ENCODE results near the gene CD33.

Gene CD33

GRCh38 chr19:51194527-51195315, 30.2 kb upstream of the CD33 start:
- H3K9me3 Mint-ChIP-seq: no peaks in the 10 kb centered on the region
- TF ChIP-seq CTCF (IDR thresholded peaks at IDR 0.05; ENCODE audit: unreplicated experiment in 3 of 3): no peak
- no peak overlapping the region for H3K27ac Mint-ChIP-seq
- no peak overlapping the region for H3K4me3 Mint-ChIP-seq
- H3K27me3 Mint-ChIP-seq (ENCODE audit: low read depth): peaks cover 26% of the 10 kb centered on the region
- no peaks in the 10 kb centered on the region for H3K4me1 Mint-ChIP-seq
- no peaks in the 10 kb centered on the region for H3K36me3 Mint-ChIP-seq (ENCODE audit: low read depth)

GRCh38 chr19:51195316-51195586, 29.6 kb upstream of the CD33 start:
- H3K4me1 Mint-ChIP-seq: no peaks in the 10 kb centered on the region
- no peaks in the 10 kb centered on the region for H3K36me3 Mint-ChIP-seq (ENCODE audit: low read depth)
- TF ChIP-seq CTCF (IDR thresholded peaks at IDR 0.05; ENCODE audit: unreplicated experiment in 3 of 3): no peak
- no peaks in the 10 kb centered on the region for H3K9me3 Mint-ChIP-seq
- no peak overlapping the region for H3K27ac Mint-ChIP-seq
- no peak overlapping the region for H3K4me3 Mint-ChIP-seq
- H3K27me3 Mint-ChIP-seq (ENCODE audit: low read depth): peaks cover 28% of the 10 kb centered on the region

GRCh38 chr19:51195616-51196015, 29.3 kb upstream of the CD33 start:
- H3K36me3 Mint-ChIP-seq (ENCODE audit: low read depth): no peaks in the 10 kb centered on the region
- H3K27me3 Mint-ChIP-seq (ENCODE audit: low read depth): peaks cover 26% of the 10 kb centered on the region
- no peaks in the 10 kb centered on the region for H3K4me1 Mint-ChIP-seq
- peaks cover 2% of the 10 kb centered on the region for H3K9me3 Mint-ChIP-seq
- TF ChIP-seq CTCF (IDR thresholded peaks at IDR 0.05; ENCODE audit: unreplicated experiment in 3 of 3): no peak
- no peak overlapping the region for H3K27ac Mint-ChIP-seq
- no peak overlapping the region for H3K4me3 Mint-ChIP-seq

- Mint-ChIP-seq H3K27me3 (ENCODE audit: low read depth) (peaks cover 22% of the 10 kb centered on the region), H3K27ac (no peak overlapping the region), H3K9me3 (peaks cover 4% of the 10 kb centered on the region), H3K4me3 (no peak overlapping the region), H3K4me1 (no peaks in the 10 kb centered on the region), H3K36me3 (ENCODE audit: low read depth) (no peaks in the 10 kb centered on the region)
- TF ChIP-seq CTCF (IDR thresholded peaks at IDR 0.05; ENCODE audit: unreplicated experiment in 3 of 3): no peak
These were observed 28.7 kb upstream of the CD33 start for GRCh38 chr19:51196181-51196580.

GRCh38 chr19:51198641-51199040, 26.2 kb upstream of the CD33 start:
- peaks cover 4% of the 10 kb centered on the region for H3K9me3 Mint-ChIP-seq
- TF ChIP-seq CTCF (IDR thresholded peaks at IDR 0.05; ENCODE audit: unreplicated experiment in 3 of 3): no peak
- no peak overlapping the region for H3K4me3 Mint-ChIP-seq
- H3K4me1 Mint-ChIP-seq: no peaks in the 10 kb centered on the region
- peaks cover 22% of the 10 kb centered on the region for H3K27me3 Mint-ChIP-seq (ENCODE audit: low read depth)
- H3K27ac Mint-ChIP-seq: no peak overlapping the region
- no peaks in the 10 kb centered on the region for H3K36me3 Mint-ChIP-seq (ENCODE audit: low read depth)

- Mint-ChIP-seq H3K9me3 (peaks cover 4% of the 10 kb centered on the region), H3K4me1 (no peaks in the 10 kb centered on the region), H3K27me3 (ENCODE audit: low read depth) (peaks cover 25% of the 10 kb centered on the region), H3K27ac (no peak overlapping the region), H3K36me3 (ENCODE audit: low read depth) (no peaks in the 10 kb centered on the region), H3K4me3 (no peak overlapping the region)
- no peak for TF ChIP-seq CTCF (IDR thresholded peaks at IDR 0.05; ENCODE audit: unreplicated experiment in 3 of 3)
These were observed 24.7 kb upstream of the CD33 start for GRCh38 chr19:51200071-51200666.
